Activated naive CD4-positive, alpha-beta T cell treated with anti-CD3 and anti-CD28 coated beads, Interleukin-2, amount 50 U/mL, for 16 hours (primary cell): ENCODE measurements around the gene GPA33.

Experiments used
- DNase-seq: peaks from one replicate; pipeline ENCODE4 v3.0.0-alpha.2; 2020

Gene GPA33

DNA sequence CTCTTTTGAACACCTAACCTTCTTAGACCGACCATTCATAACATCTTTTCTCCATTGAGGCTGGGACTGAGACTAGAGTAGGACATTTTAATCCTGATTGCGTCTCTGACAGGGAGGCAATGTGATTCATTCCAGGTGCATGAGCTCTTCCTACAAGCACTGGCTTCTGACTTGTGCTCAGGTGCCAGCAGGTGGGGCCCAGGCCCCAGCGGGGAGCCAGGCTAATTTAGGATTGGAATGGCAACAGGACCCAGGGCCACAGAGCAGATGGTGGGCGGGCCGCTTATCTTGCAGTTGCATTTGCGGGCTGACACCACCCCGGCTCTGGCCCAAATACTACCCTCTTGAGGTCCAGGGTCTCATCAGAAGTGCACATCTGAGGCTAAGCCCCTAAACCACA lies 4.1 kb downstream of the GPA33 start:
- DNase-seq: no peak

- no peak for DNase-seq
Observed at GRCh38 chr1:167084757-167085156, 5.4 kb downstream of the GPA33 start.

GRCh38 chr1:167083871-167084270 lies 6.3 kb downstream of the GPA33 start:
- no peak for DNase-seq

GRCh38 chr1:167083066-167083665 lies 7.0 kb downstream of the GPA33 start:
- no peak for DNase-seq

- no peak for DNase-seq
Observed at GRCh38 chr1:167082511-167083027, 7.6 kb downstream of the GPA33 start.

- DNase-seq: no peak
Observed at GRCh38 chr1:167081594-167082156, 8.5 kb downstream of the GPA33 start.

- no peak for DNase-seq
Observed at GRCh38 chr1:167077868-167078210, 12.3 kb downstream of the GPA33 start.

DNA sequence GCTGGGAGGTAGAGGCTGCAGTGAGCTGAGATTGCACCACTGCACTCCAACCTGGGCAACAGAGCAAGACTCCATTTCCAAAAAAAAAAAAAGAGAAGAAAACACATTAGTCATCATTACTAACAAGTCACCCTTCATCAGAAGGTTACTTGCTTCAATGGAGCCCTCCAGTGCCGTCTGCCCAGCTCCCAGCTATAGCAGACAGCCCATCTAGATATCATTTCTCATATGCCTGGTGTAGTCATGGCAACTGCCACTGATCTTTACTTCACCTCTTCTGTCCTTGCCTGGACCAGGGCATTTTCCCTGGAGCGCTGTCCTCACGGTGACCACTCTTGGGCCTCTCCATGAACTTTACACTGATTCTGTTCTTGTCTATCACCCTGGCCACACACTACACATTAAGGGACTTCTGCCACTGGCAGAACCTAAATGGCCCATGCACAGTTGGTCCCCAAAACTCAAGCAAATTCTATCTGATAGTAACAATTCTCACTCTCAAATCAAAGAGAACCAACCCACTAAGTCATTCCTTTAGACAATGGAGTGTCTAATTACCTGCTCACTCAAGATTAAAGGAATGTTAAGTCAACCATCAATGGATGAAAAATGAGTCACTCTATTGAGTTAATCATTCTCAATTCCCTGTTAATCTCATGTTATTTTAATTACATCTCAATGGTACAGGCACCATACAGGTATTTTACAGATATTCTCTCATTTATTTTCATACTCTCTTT lies 12.9 kb downstream of the GPA33 start:
- no peak for DNase-seq

DNA sequence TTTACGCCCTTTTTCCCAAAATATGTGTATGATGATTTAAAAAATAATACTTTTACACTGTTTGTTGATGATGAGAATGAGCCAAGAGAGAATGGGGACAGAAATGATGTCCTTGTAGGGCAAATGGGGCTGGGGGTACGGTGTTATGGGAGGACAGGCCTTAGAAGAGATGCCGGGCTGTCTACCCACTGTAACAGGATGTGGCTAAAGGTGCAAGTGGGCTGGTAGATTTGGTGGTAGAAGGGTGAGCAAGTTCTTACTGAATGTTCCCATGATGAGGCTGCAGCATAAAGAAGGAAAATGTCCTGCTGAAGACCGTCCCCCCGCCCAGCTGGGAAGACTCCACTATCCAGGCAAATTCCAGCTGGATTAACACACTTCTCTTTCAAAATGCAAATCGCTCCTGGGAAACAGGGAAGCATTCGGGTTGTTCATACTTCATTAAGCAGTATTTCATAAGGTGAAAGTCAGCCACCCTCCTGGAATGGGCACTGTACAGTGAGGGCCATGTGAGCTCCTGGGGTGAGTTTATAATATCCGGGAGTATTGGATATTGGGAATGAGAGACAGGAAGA lies 14.0 kb downstream of the GPA33 start:
- DNase-seq: no peak

- DNase-seq: no peak
Observed at GRCh38 chr1:167071286-167071685, 18.9 kb downstream of the GPA33 start.

DNA sequence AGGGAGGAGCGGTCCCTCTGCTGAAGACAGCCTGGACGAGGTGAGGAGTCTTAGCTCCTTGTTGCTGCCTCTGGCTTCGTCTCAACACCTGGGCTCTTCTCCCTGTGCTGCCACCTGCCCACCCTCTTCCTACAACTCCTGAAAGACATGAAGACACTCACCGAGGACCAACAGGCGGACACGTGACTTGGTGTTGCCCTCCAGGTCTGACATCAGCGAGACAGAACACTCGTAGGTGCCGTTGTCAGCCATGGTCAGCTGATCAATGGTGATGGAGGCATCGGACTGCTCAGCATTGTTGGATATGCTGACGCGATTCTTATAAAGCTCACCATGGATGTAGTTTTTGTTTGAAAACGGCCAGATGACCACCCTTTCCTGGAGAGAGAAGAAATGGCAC lies 21.4 kb downstream of the GPA33 start:
- no peak for DNase-seq

DNA sequence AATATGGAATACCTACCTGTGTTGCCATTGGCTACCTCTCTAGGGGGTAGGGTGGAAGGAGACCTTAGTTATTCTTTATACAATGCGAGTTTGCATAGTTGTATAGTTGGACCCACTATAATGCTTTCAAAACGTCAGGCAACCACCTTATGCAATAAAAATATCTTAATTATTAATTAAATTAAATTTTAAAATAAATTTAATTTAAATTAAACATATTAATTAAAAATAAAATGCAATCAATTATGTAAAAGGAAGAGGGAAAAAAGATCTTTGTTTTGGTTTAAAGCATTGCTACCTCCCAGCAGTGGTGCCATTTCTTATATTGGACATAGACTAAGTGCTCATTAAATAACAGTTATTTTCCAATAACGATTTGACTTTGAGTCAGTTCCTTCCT lies 22.3 kb downstream of the GPA33 start:
- no peak for DNase-seq

- DNase-seq: peak; percentile 78
Observed at GRCh38 chr1:167066333-167067122, 23.6 kb downstream of the GPA33 start.

DNA sequence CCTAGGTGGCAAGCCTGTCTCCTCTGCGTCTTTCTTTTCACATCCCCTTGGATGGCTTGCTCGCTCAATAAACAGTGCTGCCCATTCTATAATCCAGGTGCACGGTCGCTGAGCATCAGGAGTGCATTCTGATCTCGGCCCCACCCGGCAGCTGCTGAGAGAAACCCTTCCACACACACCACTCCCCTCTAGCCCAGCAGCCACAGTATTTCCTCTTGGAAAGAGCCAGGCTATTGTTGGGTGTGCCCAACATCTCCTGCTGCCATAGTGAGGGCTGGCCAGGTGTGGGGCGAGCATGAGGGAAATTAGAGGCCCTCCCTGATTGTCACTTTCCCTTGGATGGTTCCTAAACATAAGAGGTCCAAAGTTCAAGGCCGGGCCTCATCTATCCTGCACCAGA lies 24.7 kb downstream of the GPA33 start:
- DNase-seq: no peak

DNA sequence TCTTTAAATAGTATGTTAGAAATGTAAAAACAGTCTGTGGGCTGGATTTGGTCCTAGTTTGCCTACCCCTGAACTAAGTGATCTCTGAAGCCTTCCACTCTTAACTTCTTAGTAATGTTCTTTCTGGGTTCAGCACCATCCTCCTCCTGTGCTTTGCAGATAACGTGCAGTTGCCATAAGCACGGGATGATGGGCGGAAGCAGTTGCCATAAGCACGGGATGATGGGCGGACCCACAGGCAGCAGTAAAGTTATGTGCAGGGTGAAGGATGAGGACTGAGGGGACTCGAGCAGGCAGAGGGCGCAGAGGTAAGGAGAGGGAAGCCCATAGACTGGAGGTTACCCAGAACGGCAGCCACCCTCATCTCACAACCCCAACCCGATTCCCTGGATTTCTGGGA lies 25.6 kb downstream of the GPA33 start:
- DNase-seq: no peak

DNA sequence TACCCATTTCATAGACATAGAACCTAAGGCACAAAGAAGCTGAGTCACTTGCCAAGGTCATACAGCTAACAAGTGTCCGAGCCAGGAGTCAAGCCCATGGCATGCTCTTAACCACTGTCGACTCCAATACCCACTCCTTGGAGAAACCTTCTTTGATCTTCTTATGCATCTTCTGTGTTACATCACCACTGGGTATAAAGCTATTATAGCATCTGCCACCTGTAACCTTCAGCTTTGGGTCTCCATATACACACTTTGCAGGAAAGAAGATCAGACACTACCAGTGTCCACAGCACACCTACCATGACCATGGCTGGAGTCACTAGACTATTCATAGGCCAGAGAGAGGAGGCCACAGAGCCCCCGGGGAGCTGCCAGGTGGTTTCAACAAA lies 29.1 kb downstream of the GPA33 start:
- DNase-seq: no peak

DNA sequence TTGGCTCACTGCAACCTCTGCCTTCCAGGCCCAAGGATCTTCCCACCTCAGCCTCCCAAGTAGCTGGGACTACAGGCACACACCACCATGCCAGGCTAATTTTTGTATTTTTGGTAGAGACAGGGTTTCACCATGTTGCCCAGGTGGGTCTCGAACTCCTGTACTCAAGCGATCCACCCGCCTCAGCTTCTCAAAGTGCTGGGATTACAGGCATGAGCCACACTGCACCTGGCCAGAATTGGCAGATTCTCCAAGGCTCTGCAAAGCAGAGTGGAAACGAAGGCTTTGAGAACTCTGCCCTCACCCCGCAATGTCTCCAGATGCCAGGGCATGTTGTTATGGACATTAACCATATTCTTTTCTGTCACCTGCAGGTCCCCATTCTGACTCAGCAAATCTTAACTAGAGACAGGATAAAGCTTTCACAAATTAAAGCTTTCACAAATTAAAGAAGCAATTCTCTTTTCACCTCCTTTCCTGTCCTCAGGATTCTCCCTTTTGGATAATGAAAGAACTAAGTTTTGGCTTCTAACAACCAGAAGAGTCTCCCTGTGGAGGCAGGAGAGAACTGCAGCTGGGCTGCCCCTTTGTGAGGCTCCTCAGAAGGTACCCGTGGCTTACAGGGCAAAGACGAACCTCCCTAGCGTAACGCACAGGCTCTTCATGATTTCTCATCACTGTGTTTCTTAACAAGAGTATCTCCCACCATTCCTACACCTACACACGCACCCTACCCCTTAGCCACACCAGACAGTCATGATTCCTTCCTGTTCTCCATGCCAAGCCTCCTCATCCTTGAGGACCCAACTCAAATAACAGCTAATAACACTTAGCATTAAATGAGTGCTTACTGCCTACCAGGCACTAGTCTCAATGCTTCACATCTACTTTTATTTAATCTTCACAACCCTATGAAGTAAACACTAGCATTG lies 29.8 kb downstream of the GPA33 start:
- no peak for DNase-seq

DNA sequence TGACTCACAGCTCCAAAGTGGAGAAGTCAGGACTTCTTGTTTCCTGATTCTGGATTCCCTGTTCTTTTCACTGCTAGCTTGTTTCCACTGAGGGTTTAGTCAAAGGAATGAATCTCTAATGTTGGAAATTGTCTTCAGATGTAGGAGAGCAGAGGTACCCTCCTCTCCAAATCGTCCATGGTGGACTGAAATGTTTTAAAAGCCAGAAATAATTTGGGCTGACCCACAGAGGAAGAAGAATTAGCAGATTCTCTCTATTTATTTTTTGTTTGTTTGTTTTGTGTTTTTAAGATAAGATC lies 30.4 kb downstream of the GPA33 start:
- DNase-seq: no peak

DNA sequence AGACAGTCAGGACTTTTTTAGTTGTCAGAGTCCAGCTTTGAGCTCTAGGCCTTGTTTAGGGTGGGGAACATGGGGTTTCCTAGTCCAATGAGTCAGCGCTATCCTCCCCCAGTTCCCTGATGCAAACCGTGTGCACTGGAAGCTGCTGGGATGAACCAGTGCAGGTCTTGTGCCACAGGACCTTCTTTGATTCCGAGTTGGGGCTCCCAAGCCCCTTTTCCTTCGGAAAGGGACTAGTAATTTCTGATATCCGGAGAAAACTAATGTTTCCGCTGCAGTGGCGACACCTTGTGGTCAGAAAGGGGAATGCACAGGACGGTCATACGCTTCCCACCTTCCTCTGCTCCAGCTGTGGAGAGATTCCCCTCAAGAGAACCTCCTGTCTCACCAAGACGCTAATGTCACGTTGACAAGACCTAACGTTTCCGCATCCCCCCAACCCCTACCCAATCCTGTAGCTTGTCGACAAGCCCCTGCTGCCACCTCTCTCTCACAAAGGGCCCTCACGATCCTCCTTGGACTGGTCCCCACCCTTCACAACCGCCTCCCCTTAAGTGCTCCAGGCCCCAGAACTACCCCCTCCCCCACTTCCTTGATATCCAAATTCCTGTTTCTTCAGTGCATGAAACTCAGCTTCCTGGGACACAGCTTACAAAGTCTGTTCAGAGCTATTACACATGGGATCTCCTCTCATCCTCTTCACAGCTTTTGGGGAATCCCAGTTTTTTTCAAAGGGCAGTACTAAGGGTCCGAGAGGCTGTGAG lies 30.9 kb downstream of the GPA33 start:
- DNase-seq: peak; percentile 70

- DNase-seq: no peak
Observed at GRCh38 chr1:167057241-167057688, 32.9 kb downstream of the GPA33 start.

- no peak for DNase-seq
Observed at GRCh38 chr1:167056529-167057231, 33.5 kb downstream of the GPA33 start.
